OCI-LY7 (cell line): Measurements from ENCODE around the gene ZFP36L2. TPM values are rescaled to one million over a fixed set of nuclear protein-coding genes. Genes with fewer than 3 reads are reported as not detected.

ENCODE experiments used
- BruUV-seq: library from RNA; stranded (reverse); fragments of 400-500 nt; replicated peaks from 2 replicates; lab custom pipeline; 2021; lab: Mats Ljungman, UMichigan
- CTCF ChIA-PET: fragments of 300-600 bp; sonication (Branson Sonifier 250); formaldehyde crosslinking; loops from one replicate; lab custom pipeline; 2022; ENCODE audit warnings: antibody characterized with exemption; ENCODE audit not compliant: unreplicated experiment; lab: Charles Lee
- POLR2A ChIA-PET: fragments of 300-600 bp; sonication (Branson Sonifier 250); formaldehyde crosslinking; loops from one replicate; lab custom pipeline; 2022; ENCODE audit warnings: antibody characterized with exemption; lab: Charles Lee
- DNase-seq: peaks from one replicate; pipeline ENCODE4 v3.0.0-alpha.2; 2015; ENCODE audit warnings: low spot score
- H2AFZ ChIP-seq: fragments of 200-600 bp; sonication (generic), shearing (Covaris generic); 2 replicates; pipeline ENCODE4 v1.6.1; 2014; ENCODE audit warnings: mild to moderate bottlenecking, antibody characterized with exemption, low read length, moderate library complexity
- H3K27ac ChIP-seq: fragments of 200-600 bp; sonication (generic); 2 replicates; pipeline ENCODE4 v1.5.1; 2014; ENCODE audit warnings: mixed run types, low read depth, mild to moderate bottlenecking, moderate library complexity, low read length, inconsistent platforms; ENCODE audit not compliant: poor library complexity, severe bottlenecking
- H3K36me3 ChIP-seq: fragments of 200-600 bp; sonication (generic); 2 replicates; pipeline ENCODE4 v1.6.1; 2014; ENCODE audit warnings: mild to moderate bottlenecking, antibody characterized with exemption, low read length, moderate library complexity, mixed read lengths; ENCODE audit not compliant: insufficient read depth
- H3K4me1 ChIP-seq: fragments of 200-600 bp; sonication (generic); 2 replicates; pipeline ENCODE4 v1.5.1; 2014; ENCODE audit warnings: mild to moderate bottlenecking, low read length; ENCODE audit not compliant: insufficient read depth, poor library complexity, severe bottlenecking
- H3K4me2 ChIP-seq: fragments of 200-600 bp; sonication (generic); 2 replicates; pipeline ENCODE4 v1.6.1; 2014; ENCODE audit warnings: mild to moderate bottlenecking, low read length
- H3K4me3 ChIP-seq: fragments of 200-600 bp; sonication (generic); 2 replicates; pipeline ENCODE4 v1.5.1; 2014; ENCODE audit warnings: mild to moderate bottlenecking, low read depth, low read length; ENCODE audit not compliant: poor library complexity, severe bottlenecking
- H3K79me2 ChIP-seq: fragments of 200-600 bp; sonication (generic); 2 replicates; pipeline ENCODE4 v1.6.1; 2016; ENCODE audit warnings: low read depth, mild to moderate bottlenecking, low read length, moderate library complexity, mixed read lengths; ENCODE audit not compliant: insufficient read depth
- H3K9me2 ChIP-seq: fragments of 200-600 bp; sonication (generic); 2 replicates; pipeline ENCODE4 v1.6.1; 2016; ENCODE audit warnings: mild to moderate bottlenecking, low read length, mixed read lengths; ENCODE audit not compliant: insufficient read depth
- H3K9me3 ChIP-seq: fragments of 200-600 bp; sonication (generic); 2 replicates; pipeline ENCODE4 v1.6.1; 2014; ENCODE audit warnings: mild to moderate bottlenecking, mixed run types, low read length, mixed read lengths
- H4K20me1 ChIP-seq: fragments of 200-600 bp; sonication (generic); 2 replicates; pipeline ENCODE4 v1.6.1; 2014; ENCODE audit warnings: mild to moderate bottlenecking, antibody characterized with exemption, low read length, moderate library complexity, mixed read lengths; ENCODE audit not compliant: insufficient read depth
- CTCF ChIP-seq: fragments of 200-600 bp; sonication (generic); conservative IDR thresholded peaks from 2 replicates; pipeline ENCODE4 v1.5.1; 2014; ENCODE audit warnings: mild to moderate bottlenecking, antibody characterized with exemption, low read length, moderate library complexity, mixed read lengths
- EZH2phosphoT487 ChIP-seq: fragments of 200-600 bp; sonication (generic); IDR thresholded peaks from 2 replicates; pipeline ENCODE4 v1.6.1; 2018; ENCODE audit warnings: low read depth, borderline replicate concordance, mild to moderate bottlenecking, mixed run types, antibody characterized with exemption, low read length, moderate library complexity, mixed read lengths
- intact Hi-C: fragments of 100-400 bp; cut with micrococcal nuclease; formaldehyde crosslinking; loops from one replicate; pipeline ENCODE4 v1.10.0; 2022; ENCODE audit not compliant: unreplicated experiment
- total RNA-seq, 2 experiments: library from RNA; depleted of rRNA in 1 of 2; stranded (reverse); fragments of >200 nt in 1 of 2; shearing (Covaris generic) in 1 of 2; gene quantifications; 2 replicates each; pipeline ENCODE4 v1.2.3, GENCODE V29; 2014 to 2022

ZFP36L2 gene
- total RNA-seq, 2 experiments from 2014 or later, result 6.8 to 37.2 TPM

- H4K20me1 ChIP-seq, result no peaks in the 10 kb centered on the region
- POLR2A ChIA-PET, result no interaction called here
- no peak for DNase-seq
- H3K79me2 ChIP-seq, result no peaks in the 10 kb centered on the region
- CTCF ChIA-PET, result no interaction called here
- intact Hi-C loops, result no loop called here
- H3K9me3 ChIP-seq, result no peaks in the 10 kb centered on the region
- no peak overlapping the region for H3K4me2 ChIP-seq
- H3K36me3 ChIP-seq, result no peaks in the 10 kb centered on the region
- TF ChIP-seq EZH2phosphoT487 (no peak), CTCF (no peak)
- H3K4me3 ChIP-seq, result no peak overlapping the region
- H3K4me1 ChIP-seq, result no peaks in the 10 kb centered on the region
- H2AFZ ChIP-seq, result no peak overlapping the region
- no peak overlapping the region for H3K27ac ChIP-seq
- no peaks in the 10 kb centered on the region for H3K9me2 ChIP-seq
- BruUV-seq, result no TSS peak
Measured at GRCh38 chr2:43258547-43259156, 32.2 kb upstream of the ZFP36L2 start.

- Histone ChIP-seq H3K79me2 (no peaks in the 10 kb centered on the region), H3K4me3 (no peak overlapping the region), H3K27ac (no peak overlapping the region), H3K4me1 (no peaks in the 10 kb centered on the region), H3K36me3 (no peaks in the 10 kb centered on the region), H3K9me2 (no peaks in the 10 kb centered on the region), H2AFZ (no peak overlapping the region), H3K9me3 (no peaks in the 10 kb centered on the region), H4K20me1 (no peaks in the 10 kb centered on the region), H3K4me2 (no peak overlapping the region)
- intact Hi-C loops, result no loop called here
- TF ChIP-seq EZH2phosphoT487, result no peak
- ChIA-PET POLR2A (interaction anchor here (0.5 kb wide), 1 partner anchor 20 kb away, joined by 3 read pairs; no protein-coding TSS in a partner anchor), CTCF (no interaction called here)
- no peak for DNase-seq
- BruUV-seq, result no TSS peak
Measured at GRCh38 chr2:43255296-43255910, 29.0 kb upstream of the ZFP36L2 start.

GRCh38 chr2:43254331-43254730, 27.9 kb upstream of the ZFP36L2 start:
- TF ChIP-seq EZH2phosphoT487 (no peak), CTCF (no peak)
- Histone ChIP-seq H3K36me3 (no peaks in the 10 kb centered on the region), H3K4me1 (no peaks in the 10 kb centered on the region), H4K20me1 (no peaks in the 10 kb centered on the region), H3K4me3 (no peak overlapping the region), H3K27ac (no peak overlapping the region), H3K9me3 (no peaks in the 10 kb centered on the region), H3K4me2 (no peak overlapping the region), H3K79me2 (no peaks in the 10 kb centered on the region), H3K9me2 (no peaks in the 10 kb centered on the region), H2AFZ (no peak overlapping the region)
- intact Hi-C loops, result no loop called here
- no TSS peak for BruUV-seq
- no peak for DNase-seq
- ChIA-PET POLR2A (no interaction called here), CTCF (no interaction called here)
